SH-SY5Y (cell line): Measurements from ENCODE around the gene PPM1F.

Experiments used
- GATA2 ChIP-seq: IDR thresholded peaks from 2 replicates; pipeline ENCODE4 v1.6.1; 2011; ENCODE audit warnings: mild to moderate bottlenecking, low read depth, low read length
- GATA3 ChIP-seq: IDR thresholded peaks from 2 replicates; pipeline ENCODE4 v1.6.1; 2011; ENCODE audit warnings: low read depth, mild to moderate bottlenecking, low read length, moderate library complexity

- TF ChIP-seq GATA2: no peak
- no peak for TF ChIP-seq GATA3
These were observed 3.1 kb downstream of the PPM1F start for GRCh38 chr22:21949569-21949918.
